CD4-positive, alpha-beta T cell (primary cell): ENCODE results near the gene CYB5D1. TPM values are rescaled to one million over a fixed set of nuclear protein-coding genes. Genes with fewer than 3 reads are reported as not detected.

Experiments
- ATAC-seq: fragments of 200-7000 bp; cut with Tn5 transposase; one replicate; pipeline ENCODE4 v1.10.0; 2022; ENCODE audit warnings: mild to moderate bottlenecking; ENCODE audit not compliant: poor library complexity
- CTCF ChIA-PET: fragments of 350-600 bp; sonication (Branson Sonifier 250); formaldehyde crosslinking; loops from one replicate; lab custom pipeline; 2021; ENCODE audit warnings: antibody characterized with exemption, inconsistent platforms; lab: Charles Lee
- POLR2A ChIA-PET: fragments of 350-600 bp; sonication (Branson Sonifier 250); formaldehyde crosslinking; loops from one replicate; lab custom pipeline; 2021; ENCODE audit warnings: antibody characterized with exemption, inconsistent platforms; lab: Charles Lee
- DNase-seq, 14 experiments: peaks; one replicate each; pipeline ENCODE4 v3.0.0-alpha.2; 2013 to 2020; ENCODE audit warnings: mixed read lengths in 2 of 14
- H3K27ac ChIP-seq, 2 donors: one replicate each; pipeline versions ENCODE4 v1.5.1 to v1.7.0; 2013; ENCODE audit warnings: low read length in 2 of 2, low read depth in 1 of 2, mild to moderate bottlenecking in 1 of 2
- H3K27me3 ChIP-seq, 2 experiments: 1 replicate in 1 of 2; 2 replicates in 1 of 2; pipeline versions ENCODE4 v1.6.1 to v1.7.0; 2013; ENCODE audit warnings: low read length in 2 of 2, control low read depth in 1 of 2, mild to moderate bottlenecking in 1 of 2, moderate library complexity in 1 of 2; ENCODE audit not compliant: insufficient read depth in 2 of 2, control insufficient read depth in 1 of 2
- H3K36me3 ChIP-seq: one replicate; pipeline ENCODE4 v1.6.1; 2013; ENCODE audit warnings: low read length, control low read depth; ENCODE audit not compliant: insufficient read depth
- H3K4me1 ChIP-seq: one replicate; pipeline ENCODE4 v1.6.1; 2013; ENCODE audit warnings: low read length, control low read depth; ENCODE audit not compliant: insufficient read depth
- H3K4me3 ChIP-seq: one replicate; pipeline ENCODE4 v1.5.1; 2013; ENCODE audit warnings: mild to moderate bottlenecking, low read length, moderate library complexity
- H3K9me3 ChIP-seq, 2 experiments: 1 replicate in 1 of 2; 2 replicates in 1 of 2; pipeline versions ENCODE4 v1.6.1 to v1.7.0; 2013; ENCODE audit warnings: low read length in 2 of 2, mild to moderate bottlenecking in 2 of 2, control low read depth in 1 of 2, moderate library complexity in 1 of 2; ENCODE audit not compliant: control insufficient read depth in 1 of 2, insufficient read depth in 1 of 2
- H3K27ac Mint-ChIP-seq: one replicate; pipeline ENCODE4 v1.8.0; 2020; ENCODE audit warnings: mixed read lengths
- H3K27me3 Mint-ChIP-seq: one replicate; pipeline ENCODE4 v1.8.0; 2021; ENCODE audit warnings: mixed read lengths
- H3K36me3 Mint-ChIP-seq: one replicate; pipeline ENCODE4 v1.8.0; 2021; ENCODE audit warnings: low read depth, mixed read lengths
- H3K4me1 Mint-ChIP-seq: one replicate; pipeline ENCODE4 v1.8.0; 2021; ENCODE audit warnings: low read depth, mixed read lengths
- H3K4me3 Mint-ChIP-seq: one replicate; pipeline ENCODE4 v1.8.0; 2020; ENCODE audit warnings: mild to moderate bottlenecking, mixed read lengths
- H3K9me3 Mint-ChIP-seq: one replicate; pipeline ENCODE4 v1.8.0; 2020; ENCODE audit warnings: mixed read lengths
- intact Hi-C, 2 experiments: fragments of 100-400 bp; cut with DNase I in 1 of 2; cut with micrococcal nuclease in 1 of 2; formaldehyde crosslinking; loops; one replicate each; pipeline versions ENCODE4 v1.15.1 to v1.9.0; 2023 to 2025; cut with DNase I, micrococcal nuclease
- total RNA-seq, 174 experiments: library from RNA in 2 of 174; stranded (reverse) in 2 of 174; gene quantifications; one replicate each; pipeline ENCODE4 v1.2.3 and lab custom pipeline; 2021 to 2026
- TF ChIP-seq, protein P1 (sequence below): fragments of 200-600 bp; IDR thresholded peaks from one replicate; pipeline ENCODE4 v1.8.0; 2022; ENCODE audit warnings: antibody characterized with exemption, mild to moderate bottlenecking

Gene CYB5D1
- total RNA-seq, 2 experiments from 2014 or later = 8.7 TPM

DNA sequence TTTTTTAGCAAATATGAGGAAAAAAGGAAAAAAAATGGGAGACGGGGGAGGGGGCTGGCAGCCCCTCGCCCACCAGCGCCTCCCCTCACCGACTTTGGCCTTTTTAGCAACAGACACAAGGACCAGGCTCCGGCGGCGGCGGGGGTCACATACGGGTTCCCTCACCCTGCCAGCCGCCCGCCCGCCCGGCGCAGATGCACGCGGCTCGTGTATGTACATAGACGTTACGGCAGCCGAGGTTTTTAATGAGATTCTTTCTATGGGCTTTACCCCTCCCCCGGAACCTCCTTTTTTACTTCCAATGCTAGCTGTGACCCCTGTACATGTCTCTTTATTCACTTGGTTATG, 4.1 kb upstream of the CYB5D1 start:
- TF ChIP-seq, protein P1, sequence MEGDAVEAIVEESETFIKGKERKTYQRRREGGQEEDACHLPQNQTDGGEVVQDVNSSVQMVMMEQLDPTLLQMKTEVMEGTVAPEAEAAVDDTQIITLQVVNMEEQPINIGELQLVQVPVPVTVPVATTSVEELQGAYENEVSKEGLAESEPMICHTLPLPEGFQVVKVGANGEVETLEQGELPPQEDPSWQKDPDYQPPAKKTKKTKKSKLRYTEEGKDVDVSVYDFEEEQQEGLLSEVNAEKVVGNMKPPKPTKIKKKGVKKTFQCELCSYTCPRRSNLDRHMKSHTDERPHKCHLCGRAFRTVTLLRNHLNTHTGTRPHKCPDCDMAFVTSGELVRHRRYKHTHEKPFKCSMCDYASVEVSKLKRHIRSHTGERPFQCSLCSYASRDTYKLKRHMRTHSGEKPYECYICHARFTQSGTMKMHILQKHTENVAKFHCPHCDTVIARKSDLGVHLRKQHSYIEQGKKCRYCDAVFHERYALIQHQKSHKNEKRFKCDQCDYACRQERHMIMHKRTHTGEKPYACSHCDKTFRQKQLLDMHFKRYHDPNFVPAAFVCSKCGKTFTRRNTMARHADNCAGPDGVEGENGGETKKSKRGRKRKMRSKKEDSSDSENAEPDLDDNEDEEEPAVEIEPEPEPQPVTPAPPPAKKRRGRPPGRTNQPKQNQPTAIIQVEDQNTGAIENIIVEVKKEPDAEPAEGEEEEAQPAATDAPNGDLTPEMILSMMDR = no peak
- Histone ChIP-seq H3K36me3 (peaks cover 34% of the 10 kb centered on the region), H3K27me3 (no peaks in the 10 kb centered on the region), H3K4me3 (no peak overlapping the region), H3K9me3 (no peaks in the 10 kb centered on the region), H3K4me1 (peaks cover 53% of the 10 kb centered on the region), H3K27ac (no peak overlapping the region)
- H3K36me3 Mint-ChIP-seq = peaks cover 53% of the 10 kb centered on the region
- DNase-seq = peak in 2 of 14 experiments; percentile 23 to 51
- H3K4me3 Mint-ChIP-seq = peak overlapping the region; percentile 23
- H3K4me1 Mint-ChIP-seq = peaks cover 14% of the 10 kb centered on the region
- H3K27ac Mint-ChIP-seq = peak overlapping the region; percentile 58
- intact Hi-C loops = loop anchor here in 1 of 2 experiments (10.0 kb wide), 2 partner anchors 529 to 819 kb away; partner anchors contain the start of genes NEURL4 and SLC16A13
- no peaks in the 10 kb centered on the region for H3K9me3 Mint-ChIP-seq
- CTCF ChIA-PET = no interaction called here
- no peaks in the 10 kb centered on the region for H3K27me3 Mint-ChIP-seq
- no peak for ATAC-seq
- POLR2A ChIA-PET = interaction anchor here (0.6 to 4.7 kb wide), 3 partner anchors 18 to 48 kb away, joined by 3 to 33 read pairs (median 3); no protein-coding TSS in a partner anchor

DNA sequence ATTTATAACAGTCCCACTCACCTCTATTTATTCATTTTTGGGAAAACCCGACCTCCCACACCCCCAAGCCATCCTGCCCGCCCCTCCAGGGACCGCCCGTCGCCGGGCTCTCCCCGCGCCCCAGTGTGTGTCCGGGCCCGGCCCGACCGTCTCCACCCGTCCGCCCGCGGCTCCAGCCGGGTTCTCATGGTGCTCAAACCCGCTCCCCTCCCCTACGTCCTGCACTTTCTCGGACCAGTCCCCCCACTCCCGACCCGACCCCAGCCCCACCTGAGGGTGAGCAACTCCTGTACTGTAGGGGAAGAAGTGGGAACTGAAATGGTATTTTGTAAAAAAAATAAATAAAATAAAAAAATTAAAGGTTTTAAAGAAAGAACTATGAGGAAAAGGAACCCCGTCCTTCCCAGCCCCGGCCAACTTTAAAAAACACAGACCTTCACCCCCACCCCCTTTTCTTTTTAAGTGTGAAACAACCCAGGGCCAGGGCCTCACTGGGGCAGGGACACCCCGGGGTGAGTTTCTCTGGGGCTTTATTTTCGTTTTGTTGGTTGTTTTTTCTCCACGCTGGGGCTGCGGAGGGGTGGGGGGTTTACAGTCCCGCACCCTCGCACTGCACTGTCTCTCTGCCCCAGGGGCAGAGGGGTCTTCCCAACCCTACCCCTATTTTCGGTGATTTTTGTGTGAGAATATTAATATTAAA, 3.6 kb upstream of the CYB5D1 start:
- H3K27me3 Mint-ChIP-seq = no peaks in the 10 kb centered on the region
- peaks cover 48% of the 10 kb centered on the region for H3K36me3 Mint-ChIP-seq
- H3K4me1 Mint-ChIP-seq = peaks cover 14% of the 10 kb centered on the region
- CTCF ChIA-PET = no interaction called here
- peak overlapping the region; percentile 23 for H3K4me3 Mint-ChIP-seq
- Histone ChIP-seq H3K27ac (no peak overlapping the region), H3K27me3 (no peaks in the 10 kb centered on the region), H3K36me3 (peaks cover 30% of the 10 kb centered on the region), H3K9me3 (no peaks in the 10 kb centered on the region), H3K4me3 (no peak overlapping the region), H3K4me1 (peaks cover 56% of the 10 kb centered on the region)
- no peak for ATAC-seq
- TF ChIP-seq, protein P1 = no peak
- no peaks in the 10 kb centered on the region for H3K9me3 Mint-ChIP-seq
- DNase-seq = peak in 2 of 14 experiments; percentile 19 to 53
- H3K27ac Mint-ChIP-seq = peak overlapping the region; percentile 58
- POLR2A ChIA-PET = no interaction called here
- intact Hi-C loops = loop anchor here in 1 of 2 experiments (10.0 kb wide), 2 partner anchors 529 to 819 kb away; partner anchors contain the start of genes NEURL4 and SLC16A13

DNA sequence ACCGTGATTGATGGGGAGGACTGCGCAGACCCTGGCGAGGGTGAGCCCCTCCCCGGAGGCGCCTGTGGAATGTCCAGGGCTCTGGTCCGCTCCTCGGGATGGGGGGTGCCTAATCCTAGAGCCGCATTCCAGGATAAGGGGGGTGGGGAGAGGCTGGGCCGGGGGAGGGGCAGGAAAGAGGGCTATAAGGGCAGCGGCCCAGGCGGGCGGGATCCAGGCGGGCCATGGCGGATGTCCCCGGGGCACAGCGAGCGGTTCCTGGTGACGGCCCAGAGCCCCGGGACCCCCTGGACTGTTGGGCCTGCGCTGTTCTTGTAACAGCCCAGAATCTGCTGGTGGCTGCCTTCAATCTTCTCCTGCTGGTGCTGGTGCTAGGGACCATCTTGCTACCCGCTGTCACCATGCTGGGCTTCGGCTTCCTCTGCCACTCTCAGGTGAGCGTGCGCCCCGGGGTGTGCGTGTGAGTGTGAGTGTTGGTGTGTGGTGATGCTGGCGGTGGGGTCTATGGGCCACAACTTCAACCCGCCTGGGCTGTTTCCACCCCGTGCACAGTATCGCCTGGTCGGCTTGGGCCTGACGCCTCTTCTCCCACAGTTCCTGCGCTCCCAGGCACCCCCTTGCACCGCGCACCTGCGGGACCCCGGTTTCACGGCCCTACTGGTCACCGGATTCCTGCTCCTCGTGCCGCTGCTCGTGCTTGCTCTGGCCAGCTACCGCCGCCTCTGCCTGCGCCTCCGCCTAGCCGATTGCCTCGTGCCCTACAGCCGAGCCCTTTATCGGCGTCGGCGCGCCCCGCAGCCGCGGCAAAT, 2.7 kb upstream of the CYB5D1 start, which contains the start of gene TMEM88:
Gene TMEM88, plus strand, starts transcription at position 216 of the 809 bp plus-strand sequence. Its CDS starts 9 bp downstream, at position 225.
- H3K4me1 ChIP-seq = peaks cover 56% of the 10 kb centered on the region

More for the DNA sequence above, 2.7 kb upstream of the CYB5D1 start, which contains the start of gene TMEM88:
- DNase-seq = peak in 3 of 14 experiments; percentile 17 to 61 (median 28)
- no peaks in the 10 kb centered on the region for H3K9me3 Mint-ChIP-seq
- Histone ChIP-seq H3K9me3 (no peaks in the 10 kb centered on the region), H3K4me3 (no peak within 1 kb of the TSS), H3K27ac (no peak within 1 kb of the TSS), H3K36me3 (peaks cover 23% of the 10 kb centered on the region), H3K27me3 (no peaks in the 10 kb centered on the region)
- TF ChIP-seq, protein P1 = no peak
- peak within 1 kb of the TSS; percentile 58 for H3K27ac Mint-ChIP-seq
- peaks cover 14% of the 10 kb centered on the region for H3K4me1 Mint-ChIP-seq
- no peak for ATAC-seq
- no peaks in the 10 kb centered on the region for H3K27me3 Mint-ChIP-seq
- ChIA-PET POLR2A (interaction anchor here (0.6 to 2.6 kb wide), 2 partner anchors 14 to 276 kb away, joined by 6 to 79 read pairs; partner anchors contain the start of gene CD68), CTCF (no interaction called here)
- intact Hi-C loops = loop anchor here in 1 of 2 experiments (10.0 kb wide), 2 partner anchors 530 to 820 kb away; partner anchors contain the start of genes NEURL4 and SLC16A13
- H3K4me3 Mint-ChIP-seq = peak within 1 kb of the TSS; percentile 23
- peaks cover 40% of the 10 kb centered on the region for H3K36me3 Mint-ChIP-seq
